Measurements from ENCODE around the gene SMYD5.

GRCh38 chr2:73272270-73272669 is 58.2 kb downstream of the SMYD5 start:
- TF ChIP-seq CTCF (IDR thresholded peaks at IDR 0.05): no peak
- no peak for TF ChIP-seq POLR2A (IDR thresholded peaks at IDR 0.05)

Measured in Peyer's patch (tissue), 4 donors.